TTC549 (cell line): ENCODE data around the gene SP100.
"Not testable (repeated sequence)": the region's sequence is repeated elsewhere in the genome, so short reads cannot be mapped to it uniquely, and the experiment has no call there.

Experiments used
- FAIRE-seq: peaks from 2 replicates; lab custom pipeline; 2012; peaks lifted over from hg19 to GRCh38; lab: Jason Lieb, UNC

The SP100 gene

DNA sequence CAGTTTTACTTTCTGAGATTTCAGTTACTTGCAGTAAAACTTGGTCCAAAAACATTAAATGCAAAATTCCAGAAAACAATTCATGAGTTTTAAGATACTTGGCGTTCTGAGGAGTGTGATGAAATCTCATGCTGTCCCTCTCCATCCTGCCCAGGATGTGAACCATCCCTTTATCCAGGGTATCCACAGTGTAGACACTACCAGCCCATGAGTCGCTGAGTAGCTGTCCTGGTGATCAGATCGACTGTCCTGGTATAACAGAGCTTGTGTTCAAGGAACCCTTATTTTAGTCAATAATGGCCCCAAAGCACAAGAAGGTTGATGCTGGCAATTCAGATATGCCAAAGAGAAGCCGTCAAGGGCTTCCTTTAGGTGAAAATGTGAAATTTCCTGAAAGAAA, 3.2 kb downstream of the SP100 start:
- no peak for FAIRE-seq

GRCh38 chr2:230422149-230422548, 6.1 kb downstream of the SP100 start:
- FAIRE-seq, result no peak

DNA sequence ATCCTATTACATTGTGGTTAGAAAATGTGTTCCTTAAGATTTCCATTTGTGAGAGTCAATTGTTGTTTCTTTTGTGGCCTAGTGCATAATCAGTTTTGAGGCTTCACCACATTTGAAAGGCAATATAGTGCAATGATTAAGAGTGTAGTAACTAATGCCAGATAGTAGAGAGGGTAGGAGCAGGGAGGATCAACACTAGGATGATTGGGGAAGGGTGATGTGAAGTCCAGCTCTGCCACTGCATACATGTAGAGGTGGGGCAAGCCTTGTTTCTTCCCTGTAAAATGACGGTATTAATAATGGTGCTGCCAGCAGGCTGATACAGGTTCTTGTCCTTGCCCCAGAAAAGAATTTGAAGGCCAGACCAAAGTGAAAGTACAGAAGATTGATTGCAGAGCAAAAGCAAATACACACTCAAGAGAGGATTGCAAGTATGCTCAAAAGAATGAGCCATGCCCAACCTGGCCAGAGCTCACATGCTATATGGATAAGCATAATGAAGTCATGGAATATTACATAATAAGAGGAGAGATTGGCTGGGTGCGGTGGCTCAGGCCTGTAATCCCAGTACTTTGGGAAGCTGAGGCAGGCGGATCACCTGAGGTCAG, 8.0 kb downstream of the SP100 start:
- no peak for FAIRE-seq

DNA sequence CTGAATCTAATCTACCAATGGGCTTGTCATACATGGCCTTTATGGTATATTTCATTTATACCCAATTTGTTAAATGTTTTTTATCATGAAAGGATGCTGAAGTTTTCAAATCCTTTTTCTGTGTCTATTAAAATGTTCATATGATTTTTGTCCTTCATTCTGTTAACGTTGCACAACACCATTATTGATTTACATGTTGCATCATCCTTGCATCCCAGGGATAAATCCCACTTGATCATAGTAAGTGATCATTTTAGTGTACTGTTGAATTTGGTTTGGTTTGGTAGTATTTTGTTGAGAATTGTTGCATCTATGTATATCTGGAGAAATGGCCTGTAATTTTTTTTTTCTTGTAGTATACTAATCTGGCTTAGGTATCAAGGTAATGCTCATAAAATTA, 9.4 kb downstream of the SP100 start:
- no peak for FAIRE-seq

DNA sequence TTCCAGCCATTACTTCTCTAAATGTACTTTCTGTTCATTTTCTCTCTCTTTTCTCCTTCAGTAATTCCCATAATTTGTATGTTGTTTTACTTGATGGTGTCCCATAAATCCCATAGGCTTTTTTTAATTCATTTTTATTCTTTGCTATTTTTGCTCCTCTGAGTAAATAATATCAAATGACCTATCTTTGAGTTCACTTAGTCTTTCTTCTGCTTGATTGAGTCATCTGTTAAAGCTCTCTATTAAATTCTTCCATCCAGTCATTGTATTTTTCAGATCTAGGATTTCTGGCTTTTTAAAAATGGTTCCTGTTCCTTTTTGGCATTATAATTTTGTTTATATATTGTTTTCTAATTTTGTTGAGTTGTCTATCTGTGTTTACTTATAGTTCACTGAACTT, 13.5 kb downstream of the SP100 start:
- FAIRE-seq, result no peak

DNA sequence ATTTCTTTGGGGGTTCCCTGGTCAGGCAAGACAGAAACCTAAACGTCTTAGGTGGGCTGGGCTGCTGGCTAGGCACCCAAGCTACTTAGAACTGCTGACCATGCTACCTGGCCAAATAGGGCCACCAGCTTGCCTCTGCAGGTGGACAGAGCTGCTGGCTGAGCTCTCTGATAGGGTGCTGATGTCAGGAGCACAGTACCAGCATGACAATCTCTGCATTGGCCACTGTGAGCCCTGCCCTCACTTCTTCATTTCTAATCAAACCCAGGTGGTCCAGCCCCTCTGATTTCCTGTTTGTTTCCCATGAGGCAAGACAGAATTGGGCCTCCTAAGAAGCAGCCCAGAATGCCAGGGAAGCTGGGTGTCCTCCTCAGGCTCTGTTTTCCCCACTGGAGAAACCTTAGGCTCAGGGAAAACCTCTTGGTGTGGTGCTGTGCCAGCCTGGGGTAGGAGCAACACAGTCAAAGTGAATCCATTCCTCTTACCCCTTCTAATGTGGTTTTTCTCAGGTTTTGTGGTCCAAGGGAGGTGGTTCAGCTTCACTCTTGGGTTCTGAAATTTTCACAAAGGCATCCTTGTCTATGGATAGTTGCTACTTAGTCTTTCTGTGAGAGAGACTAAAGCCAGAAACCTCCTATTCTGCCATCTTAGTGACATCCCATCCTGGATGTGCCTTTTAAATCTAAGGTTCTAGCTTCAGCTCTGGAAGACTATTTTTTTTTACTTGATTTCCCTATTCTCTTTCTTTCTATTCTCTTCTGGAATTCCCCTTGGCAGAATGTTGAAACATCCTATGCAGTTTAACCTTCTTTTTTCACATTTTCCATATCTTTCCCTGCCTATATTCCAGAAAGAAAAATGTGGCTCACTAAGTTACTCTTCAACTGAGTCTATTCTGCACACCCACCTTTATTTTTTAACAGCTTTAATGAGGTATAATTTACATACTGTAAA, 15.2 kb downstream of the SP100 start:
- FAIRE-seq, result no peak

DNA sequence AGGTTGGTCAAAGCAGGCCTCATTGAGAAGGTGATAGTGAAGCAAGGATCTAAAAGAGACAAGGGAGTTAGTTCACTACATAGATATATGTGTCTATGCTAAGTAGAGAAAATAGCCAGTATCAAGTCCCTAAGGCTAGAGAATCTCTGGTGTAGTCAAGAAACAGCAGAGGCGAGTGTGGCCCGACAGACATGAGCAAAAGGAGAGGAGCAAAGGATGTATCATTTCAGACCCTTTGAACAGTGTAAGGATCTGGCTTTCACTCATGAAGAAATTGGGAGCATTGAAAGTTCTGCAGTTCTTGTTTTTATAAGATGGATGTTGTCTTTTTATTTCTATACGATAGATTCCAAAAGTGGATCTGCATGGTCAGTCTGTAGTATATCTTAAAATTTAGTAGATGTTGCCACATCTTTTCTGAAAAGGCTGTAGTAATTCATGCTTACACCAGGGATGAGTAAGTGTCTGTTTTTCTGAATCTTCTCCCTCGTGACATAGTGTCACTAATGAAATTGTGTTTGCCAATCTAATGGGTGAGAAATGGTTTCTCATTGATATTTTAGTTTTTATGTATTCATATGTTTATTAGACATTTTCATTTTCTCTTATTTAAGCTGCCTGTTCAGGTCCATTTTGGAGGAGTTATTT, 18.8 kb downstream of the SP100 start:
- no peak for FAIRE-seq

DNA sequence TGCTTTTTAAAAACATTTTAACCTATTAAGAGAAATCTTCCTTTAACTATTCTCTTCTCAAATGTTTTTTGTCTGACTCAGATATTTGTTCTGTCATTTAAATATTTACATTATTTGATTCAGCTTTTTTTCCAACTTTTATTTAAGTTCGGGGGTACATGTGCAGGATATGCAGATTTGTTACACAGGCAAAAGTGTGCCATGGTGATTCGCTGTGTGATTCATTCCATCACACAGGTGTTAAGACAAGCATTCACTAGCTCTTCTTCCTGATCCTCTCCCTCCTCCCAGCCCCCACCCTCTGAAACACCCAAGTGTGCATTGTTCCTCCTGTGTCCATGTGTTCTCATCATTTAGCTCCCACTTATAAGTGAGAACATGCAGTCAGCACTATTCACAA, 19.4 kb downstream of the SP100 start:
- no peak for FAIRE-seq

DNA sequence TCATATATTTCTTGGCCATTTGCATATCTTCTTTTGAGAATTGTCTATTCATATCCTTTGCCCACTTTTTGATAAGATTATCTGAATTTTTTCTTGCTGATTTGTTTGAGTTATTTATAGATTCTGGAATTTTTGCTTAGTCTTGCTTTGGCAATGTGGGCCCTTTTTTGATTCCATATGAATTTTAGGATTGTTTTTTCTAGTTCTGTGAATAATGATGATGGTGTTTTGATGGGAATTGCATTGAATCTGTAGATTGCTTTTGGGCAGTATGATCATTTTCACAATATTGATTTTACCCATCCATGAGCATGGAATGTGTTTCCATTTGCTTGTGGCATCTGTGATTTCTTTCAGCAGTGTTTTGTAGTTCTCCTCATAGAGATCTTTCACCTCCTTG, 23.1 kb downstream of the SP100 start:
- FAIRE-seq, result not testable (repeated sequence)

GRCh38 chr2:230439590-230439989, 23.6 kb downstream of the SP100 start:
- no peak for FAIRE-seq

GRCh38 chr2:230441227-230441897, 25.4 kb downstream of the SP100 start:
- no peak for FAIRE-seq

DNA sequence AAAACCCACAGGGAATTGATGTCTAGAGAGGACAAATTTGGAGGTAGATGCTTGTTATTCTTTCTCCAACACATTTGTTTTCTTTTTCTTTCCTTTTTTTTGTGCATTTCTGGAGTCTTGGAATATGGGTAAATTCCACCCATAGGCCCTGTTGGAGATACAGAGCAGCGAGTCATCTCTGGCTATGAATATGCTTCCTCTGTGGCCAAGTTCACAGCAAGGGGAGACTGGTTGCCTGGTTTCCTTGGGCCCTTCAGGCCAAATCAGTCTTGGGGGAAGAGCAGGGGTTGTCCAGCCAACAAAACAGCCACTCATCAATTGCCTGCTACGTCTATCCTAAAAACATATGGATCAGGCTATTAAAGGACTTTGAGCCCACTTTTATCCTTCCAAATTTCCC, 27.5 kb downstream of the SP100 start:
- no peak for FAIRE-seq

DNA sequence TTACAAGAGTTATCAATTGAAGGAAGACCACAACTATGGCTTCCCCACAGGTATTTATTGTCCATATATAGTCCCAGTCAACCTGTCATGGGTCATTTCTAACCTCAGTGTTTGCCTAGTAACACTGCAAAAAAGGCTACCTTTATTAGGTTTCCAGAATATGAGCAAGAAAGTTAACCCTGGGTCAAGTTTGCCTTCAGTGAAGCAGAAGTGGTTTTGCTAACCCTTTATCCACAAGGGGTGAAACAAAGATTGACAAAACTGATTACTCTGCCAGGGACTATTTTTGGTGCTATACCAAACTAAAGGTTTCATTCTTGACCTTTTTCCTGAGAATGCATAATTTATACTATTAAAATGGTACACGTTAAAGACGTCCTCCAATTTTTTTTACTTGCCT, 28.8 kb downstream of the SP100 start:
- no peak for FAIRE-seq

DNA sequence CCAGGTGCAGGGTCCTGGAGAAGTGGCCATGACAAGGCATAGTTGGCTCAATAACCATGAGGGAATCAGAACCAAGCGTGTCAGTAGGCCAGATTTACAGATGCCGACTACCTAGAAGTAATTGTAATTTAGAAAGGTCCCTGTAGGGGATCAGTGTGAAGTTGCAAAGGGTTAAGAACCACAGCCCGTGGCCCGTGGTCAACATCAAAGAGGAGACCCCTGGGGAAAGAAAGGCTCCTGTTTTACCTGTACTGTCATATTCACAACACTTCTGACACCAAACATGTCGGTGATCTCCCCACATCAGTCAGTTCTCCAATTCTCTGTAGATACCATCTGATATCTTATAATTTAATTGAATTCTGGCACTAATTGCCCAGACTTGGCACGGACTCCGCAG, 31.0 kb downstream of the SP100 start:
- FAIRE-seq, result no peak

DNA sequence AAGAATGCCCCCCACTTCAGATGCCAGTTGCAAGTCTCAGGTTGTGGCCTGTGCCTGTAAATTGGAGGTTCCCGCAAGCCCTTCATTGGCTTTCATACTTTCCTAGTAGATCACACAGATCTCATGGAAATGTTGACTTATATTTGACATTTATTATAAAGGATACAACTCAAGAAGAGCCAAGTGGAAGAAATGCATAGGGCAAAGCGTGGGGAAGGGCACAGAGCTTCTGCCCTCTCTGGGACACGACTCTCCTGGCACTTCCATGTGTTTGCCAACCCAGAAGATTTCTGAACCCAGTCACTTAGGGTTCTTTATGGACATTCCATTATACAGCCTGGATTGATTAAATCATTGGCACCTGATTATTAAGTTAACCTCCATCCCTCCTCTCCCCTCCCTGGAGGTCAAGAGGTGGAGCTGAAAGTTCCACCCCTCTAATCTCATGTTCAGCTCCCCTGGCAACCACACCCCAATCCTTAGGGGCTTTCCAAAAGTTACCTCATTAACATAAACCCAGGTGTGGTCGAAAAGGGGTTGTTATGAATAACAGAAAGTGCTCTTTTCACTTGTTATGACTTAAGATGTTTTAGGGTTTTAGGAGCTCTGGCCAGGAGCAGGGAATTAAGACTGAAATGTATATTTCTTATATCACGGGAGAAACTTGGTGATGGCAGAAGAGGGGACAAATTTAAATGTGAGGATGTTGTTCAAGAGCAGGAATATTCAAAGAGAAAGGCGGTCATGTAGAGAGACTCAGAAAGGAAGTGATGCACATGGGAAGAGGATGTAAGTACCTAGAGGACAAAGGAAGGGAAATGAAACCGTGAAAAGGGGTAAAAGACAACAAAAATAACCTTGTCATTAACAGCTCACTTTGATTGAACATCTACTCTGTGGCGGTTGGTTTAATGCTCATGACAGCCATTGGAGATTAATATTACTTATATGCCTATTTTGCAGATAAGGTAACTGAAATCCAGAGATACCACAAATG, 31.8 kb downstream of the SP100 start:
- no peak for FAIRE-seq

DNA sequence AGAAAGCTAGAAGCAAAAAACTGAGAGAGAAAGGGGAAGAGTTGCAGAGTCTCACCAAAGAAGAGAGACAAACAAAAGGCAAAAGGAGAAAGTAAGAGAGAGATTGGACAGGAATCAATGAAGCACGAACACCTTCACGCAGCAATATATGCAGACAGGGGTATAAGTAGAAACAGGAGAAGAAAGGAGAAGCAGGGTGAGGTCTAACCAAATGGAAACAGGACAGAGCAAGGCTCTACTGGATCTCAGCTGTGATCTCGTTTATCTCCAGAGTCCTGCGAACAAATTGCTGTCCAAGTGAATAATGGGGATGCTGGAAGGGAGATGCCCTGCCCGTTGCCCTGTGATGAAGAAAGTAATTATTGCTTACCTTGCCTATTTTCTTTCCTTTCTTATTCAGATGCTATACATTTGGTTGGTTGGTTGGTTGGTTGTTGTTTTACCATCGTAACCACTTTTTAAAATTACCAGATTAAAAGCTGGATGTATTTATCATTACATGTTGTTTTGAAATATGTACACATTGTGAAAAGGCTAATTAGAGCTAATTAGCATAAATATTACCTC, 34.0 kb downstream of the SP100 start:
- no peak for FAIRE-seq

DNA sequence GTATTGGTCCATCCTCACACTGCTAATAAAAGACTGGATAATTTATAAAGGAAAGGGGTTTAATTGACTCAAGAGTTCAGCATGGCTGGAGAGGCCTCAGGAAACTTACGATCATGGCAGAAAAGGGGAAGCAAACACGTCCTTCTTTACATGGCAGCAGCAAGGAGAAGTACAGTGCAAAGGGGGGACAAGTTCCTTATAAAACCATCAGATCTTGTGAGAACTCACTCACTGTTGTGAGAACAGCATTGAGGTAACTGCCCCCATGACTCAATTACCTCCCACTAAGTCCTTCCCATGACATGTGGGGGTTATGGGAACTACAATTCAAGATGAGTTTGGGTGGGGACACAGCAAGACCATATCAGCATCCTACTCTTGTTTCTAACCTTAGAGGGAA, 37.0 kb downstream of the SP100 start:
- FAIRE-seq, result no peak

- no peak for FAIRE-seq
Observed at GRCh38 chr2:230455005-230455684, 39.1 kb downstream of the SP100 start.

GRCh38 chr2:230457073-230457768, 41.2 kb downstream of the SP100 start:
- no peak for FAIRE-seq

- no peak for FAIRE-seq
Observed at GRCh38 chr2:230457793-230458192, 41.8 kb downstream of the SP100 start.
